Activated CD4-positive, alpha-beta T cell treated with anti-CD3 and anti-CD28 coated beads for 4 hours (primary cell): ENCODE data around the gene LHFPL3.
"Not testable (repeated sequence)": the region's sequence is repeated elsewhere in the genome, so short reads cannot be mapped to it uniquely, and the experiment has no call there.

ENCODE experiments used
- DNase-seq, 2 donors: peaks; one replicate each; pipeline ENCODE4 v3.0.0-alpha.2; 2020

Gene LHFPL3

GRCh38 chr7:104328296-104328969, at the start of gene LHFPL3:
LHFPL3 (plus strand) TSS chr7:104328603.
- no peak for DNase-seq

- DNase-seq: not testable (repeated sequence)
Observed at GRCh38 chr7:104281685-104282084, 46.7 kb upstream of the LHFPL3 start.

GRCh38 chr7:104286839-104287238, 41.6 kb upstream of the LHFPL3 start:
- no peak for DNase-seq

- no peak for DNase-seq
Observed at GRCh38 chr7:104288137-104288536, 40.3 kb upstream of the LHFPL3 start.

GRCh38 chr7:104294291-104294690, 34.1 kb upstream of the LHFPL3 start:
- no peak for DNase-seq

GRCh38 chr7:104296266-104296665, 32.1 kb upstream of the LHFPL3 start:
- DNase-seq: no peak

GRCh38 chr7:104296900-104297299, 31.5 kb upstream of the LHFPL3 start:
- no peak for DNase-seq

GRCh38 chr7:104299323-104299722, 29.1 kb upstream of the LHFPL3 start:
- DNase-seq: no peak

- no peak for DNase-seq
Observed at GRCh38 chr7:104299777-104300176, 28.6 kb upstream of the LHFPL3 start.

- DNase-seq: no peak
Observed at GRCh38 chr7:104306793-104307192, 21.6 kb upstream of the LHFPL3 start.

- DNase-seq: no peak
Observed at GRCh38 chr7:104317948-104318629, 10.3 kb upstream of the LHFPL3 start.

- no peak for DNase-seq
Observed at GRCh38 chr7:104327534-104327933, 869 bp upstream of the LHFPL3 start.

GRCh38 chr7:104327938-104328295, 486 bp upstream of the LHFPL3 start:
- no peak for DNase-seq

GRCh38 chr7:104328970-104329825, 795 bp downstream of the LHFPL3 start:
- DNase-seq: no peak

- no peak for DNase-seq
Observed at GRCh38 chr7:104341546-104341945, 13.1 kb downstream of the LHFPL3 start.

- no peak for DNase-seq
Observed at GRCh38 chr7:104352736-104353135, 24.3 kb downstream of the LHFPL3 start.

- no peak for DNase-seq
Observed at GRCh38 chr7:104357166-104357565, 28.8 kb downstream of the LHFPL3 start.

GRCh38 chr7:104358446-104359132, 30.2 kb downstream of the LHFPL3 start:
- no peak for DNase-seq

GRCh38 chr7:104362756-104363155, 34.4 kb downstream of the LHFPL3 start:
- DNase-seq: no peak

GRCh38 chr7:104363355-104363754, 35.0 kb downstream of the LHFPL3 start:
- no peak for DNase-seq

GRCh38 chr7:104366390-104366789, 38.0 kb downstream of the LHFPL3 start:
- DNase-seq: no peak

- no peak for DNase-seq
Observed at GRCh38 chr7:104367926-104368325, 39.5 kb downstream of the LHFPL3 start.
